MM.1S (cell line): ENCODE measurements around the gene CERS1.

ENCODE experiments used
- CTCF ChIP-seq: fragments of 300-600 bp; sonication (generic); IDR thresholded peaks from 2 replicates; pipeline ENCODE4 v1.5.1; 2016; ENCODE audit warnings: antibody characterized with exemption, low read length, mixed read lengths
- EZH2 ChIP-seq: fragments of 300-600 bp; sonication (generic); optimal IDR thresholded peaks from 2 replicates; pipeline ENCODE3; 2017; ENCODE audit warnings: low read depth, mild to moderate bottlenecking, antibody characterized with exemption, low read length, mixed read lengths
- EZH2phosphoT487 ChIP-seq: fragments of 300-600 bp; sonication (generic); IDR thresholded peaks from 2 replicates; pipeline ENCODE4 v1.6.1; 2018; ENCODE audit warnings: antibody characterized with exemption, low read length

GRCh38 chr19:18941628-18942354 is 45.8 kb upstream of the CERS1 start:
- no peak for TF ChIP-seq CTCF
- no peak for TF ChIP-seq EZH2
- no peak for TF ChIP-seq EZH2phosphoT487
